RPMI7951 (cell line): ENCODE measurements around the gene TSEN54. TPM values are rescaled to one million over a fixed set of nuclear protein-coding genes. Genes with fewer than 3 reads are reported as not detected.

Experiments
- DNase-seq: peaks from one replicate; pipeline ENCODE4 v3.0.0-alpha.2; 2012; ENCODE audit warnings: low read depth
- total RNA-seq: library from RNA; depleted of rRNA; stranded (reverse); fragments of >200 nt; shearing (Covaris generic); gene quantifications from 2 replicates; pipeline ENCODE4 v1.2.3, GENCODE V29; 2014; rRNA removed

TSEN54 gene
- total RNA-seq, 1 experiment from 2014 or later, result 11.9 TPM

DNA sequence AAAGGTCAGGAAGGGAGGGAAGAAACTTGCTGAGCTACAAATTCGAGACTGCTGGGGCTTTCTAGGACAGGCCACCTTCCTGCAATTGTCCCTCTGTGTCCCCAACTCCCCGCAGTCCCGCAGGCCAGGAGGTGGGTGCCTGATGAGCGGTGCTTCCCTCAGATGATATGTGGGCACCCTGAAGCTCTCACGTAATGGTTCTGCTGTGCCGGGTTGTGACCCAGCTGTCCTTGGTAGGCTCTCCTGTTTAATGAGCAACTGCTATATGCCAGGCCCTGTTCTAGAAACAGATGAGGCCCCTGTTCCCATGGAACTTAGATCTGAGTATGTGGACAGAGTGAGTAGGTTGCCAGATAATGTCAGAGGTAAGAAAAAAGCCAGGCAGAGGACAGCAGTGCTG, 49.3 kb downstream of the TSEN54 start:
- no peak for DNase-seq

DNA sequence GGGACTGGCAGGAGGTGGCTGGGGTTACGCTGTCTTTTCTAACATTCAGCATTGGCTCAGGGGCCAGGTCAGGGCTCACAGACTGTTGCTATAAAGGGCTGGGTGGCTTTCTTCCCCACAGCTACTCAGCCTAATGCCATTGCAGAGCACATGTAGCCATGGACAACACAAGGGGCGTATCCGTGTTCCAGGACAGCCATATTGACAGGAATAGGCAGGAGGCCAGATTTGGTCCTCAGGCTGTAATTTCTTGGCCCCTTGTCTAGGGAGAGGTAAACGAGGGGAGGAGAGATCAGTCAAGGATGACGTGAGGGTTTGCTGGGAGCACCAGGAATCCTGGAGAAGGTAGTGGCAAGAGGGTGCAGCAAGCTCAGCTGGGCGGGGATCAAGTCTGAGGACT, 50.1 kb downstream of the TSEN54 start:
- DNase-seq, result no peak

DNA sequence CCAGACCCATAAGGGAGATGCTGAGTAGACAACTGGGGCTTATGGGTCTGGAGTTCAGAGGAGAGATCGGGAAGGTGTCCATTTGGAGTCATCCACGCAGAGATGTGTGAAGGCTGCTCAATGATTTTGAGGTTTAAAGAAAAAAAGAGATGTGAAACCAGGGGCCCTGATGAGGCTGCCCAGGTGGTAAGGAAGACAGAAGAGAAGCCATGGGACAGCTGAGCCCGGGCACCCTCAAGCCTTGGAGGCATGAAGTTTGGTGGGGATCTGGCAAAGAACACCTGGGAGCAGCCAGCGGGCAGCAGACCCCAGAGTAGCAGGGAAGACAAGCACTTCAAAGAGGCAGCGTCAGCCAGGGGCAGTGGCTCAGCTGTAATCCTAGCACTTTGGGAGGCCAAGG, 50.5 kb downstream of the TSEN54 start:
- DNase-seq, result no peak

DNA sequence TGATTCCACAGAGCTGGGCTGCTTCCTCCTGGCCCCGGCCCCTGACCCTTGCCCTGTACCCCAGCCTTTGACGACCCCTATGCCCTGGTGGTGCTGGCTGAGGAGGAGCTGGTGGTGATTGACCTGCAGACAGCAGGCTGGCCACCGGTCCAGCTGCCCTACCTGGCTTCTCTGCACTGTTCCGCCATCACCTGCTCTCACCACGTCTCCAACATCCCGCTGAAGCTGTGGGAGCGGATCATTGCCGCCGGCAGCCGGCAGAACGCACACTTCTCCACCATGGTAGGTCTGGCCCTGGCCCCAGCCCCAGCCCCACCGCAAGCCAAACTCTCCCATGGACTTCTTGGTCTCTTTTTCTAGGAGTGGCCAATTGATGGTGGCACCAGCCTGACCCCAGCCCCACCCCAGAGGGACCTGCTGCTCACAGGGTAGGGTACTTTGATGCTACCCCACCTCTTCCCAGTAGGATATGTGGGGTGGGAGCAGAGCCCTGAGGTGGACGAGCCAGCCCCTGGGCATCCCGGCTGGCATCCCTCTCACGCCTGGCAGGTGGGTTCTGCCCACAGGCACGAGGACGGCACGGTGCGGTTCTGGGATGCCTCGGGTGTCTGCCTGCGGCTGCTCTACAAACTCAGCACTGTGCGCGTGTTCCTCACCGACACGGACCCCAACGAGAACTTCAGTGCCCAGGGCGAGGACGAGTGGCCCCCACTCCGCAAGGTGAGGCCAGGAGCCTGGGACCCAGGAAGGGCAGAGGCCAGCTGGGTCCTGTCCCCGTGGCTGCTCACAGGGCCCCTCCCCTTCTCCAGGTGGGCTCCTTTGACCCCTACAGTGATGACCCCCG, 52.3 kb downstream of the TSEN54 start:
- no peak for DNase-seq

DNA sequence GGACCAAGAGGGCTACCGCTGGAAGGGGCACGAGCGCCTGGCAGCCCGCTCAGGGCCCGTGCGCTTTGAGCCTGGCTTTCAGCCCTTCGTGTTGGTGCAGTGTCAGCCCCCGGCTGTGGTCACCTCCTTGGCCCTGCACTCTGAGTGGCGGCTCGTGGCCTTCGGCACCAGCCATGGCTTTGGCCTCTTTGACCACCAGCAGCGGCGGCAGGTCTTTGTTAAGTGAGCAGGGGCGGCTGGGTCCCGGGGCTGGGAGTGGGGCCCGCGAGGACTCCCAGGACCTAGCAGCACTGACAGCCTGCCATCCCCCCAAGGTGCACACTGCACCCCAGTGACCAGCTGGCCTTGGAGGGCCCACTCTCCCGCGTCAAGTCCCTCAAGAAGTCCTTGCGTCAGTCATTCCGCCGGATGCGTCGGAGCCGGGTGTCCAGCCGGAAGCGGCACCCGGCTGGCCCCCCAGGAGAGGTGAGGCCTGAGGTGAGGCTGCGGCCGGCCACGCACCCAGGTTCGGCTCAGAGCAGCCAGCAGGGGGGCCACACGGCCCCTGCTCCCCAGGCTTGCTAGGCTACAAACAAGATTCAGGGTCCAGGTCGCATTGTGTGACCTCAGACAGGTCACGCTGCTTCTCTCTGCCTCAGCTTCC, 53.8 kb downstream of the TSEN54 start:
- no peak for DNase-seq

DNA sequence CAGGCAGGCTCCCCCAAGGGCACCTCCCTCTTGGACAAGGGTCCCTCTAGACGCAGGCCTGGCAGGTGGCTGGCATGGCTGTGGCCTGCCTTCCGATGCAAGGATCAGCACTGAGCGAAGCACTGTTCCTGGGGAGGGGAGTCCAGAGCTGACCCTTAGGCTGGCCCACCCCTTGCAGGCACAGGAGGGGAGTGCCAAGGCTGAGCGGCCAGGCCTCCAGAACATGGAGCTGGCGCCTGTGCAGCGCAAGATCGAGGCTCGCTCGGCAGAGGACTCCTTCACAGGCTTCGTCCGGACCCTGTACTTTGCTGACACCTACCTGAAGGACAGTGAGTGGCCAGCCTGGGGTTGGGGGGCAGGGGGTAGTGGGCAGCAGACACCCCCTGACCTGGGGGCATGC, 54.4 kb downstream of the TSEN54 start:
- DNase-seq, result no peak

DNA sequence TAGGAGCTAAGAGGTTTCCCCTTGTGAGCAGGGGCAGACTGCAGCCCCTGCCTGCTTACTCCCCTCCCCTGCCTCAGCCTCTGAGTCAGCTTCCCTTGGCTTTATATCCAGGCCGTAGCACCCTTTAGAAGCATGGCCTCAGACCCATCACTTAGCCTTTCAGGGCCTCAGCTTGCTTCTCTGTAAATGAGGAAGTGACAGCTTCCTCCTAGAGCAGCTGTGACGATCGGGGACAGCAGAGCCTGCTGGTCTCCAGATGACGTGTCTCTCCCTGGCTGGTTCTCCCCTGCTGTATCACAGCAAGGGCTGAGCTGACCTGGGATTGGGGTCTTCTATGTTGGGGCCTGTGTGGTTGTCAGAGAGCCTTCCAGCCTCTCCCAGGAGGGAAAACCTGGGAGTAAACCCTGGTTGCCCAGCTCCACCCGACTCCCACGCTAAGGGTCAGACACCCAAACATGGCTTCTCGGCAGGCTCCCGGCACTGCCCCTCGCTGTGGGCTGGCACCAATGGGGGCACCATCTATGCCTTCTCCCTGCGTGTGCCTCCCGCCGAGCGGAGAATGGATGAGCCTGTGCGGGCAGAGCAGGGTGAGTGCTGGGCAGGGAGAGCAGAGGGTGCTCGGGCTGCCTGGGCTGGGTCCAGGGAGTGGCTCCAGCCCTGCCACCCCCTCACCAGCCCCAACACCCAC, 55.0 kb downstream of the TSEN54 start:
- DNase-seq, result no peak

DNA sequence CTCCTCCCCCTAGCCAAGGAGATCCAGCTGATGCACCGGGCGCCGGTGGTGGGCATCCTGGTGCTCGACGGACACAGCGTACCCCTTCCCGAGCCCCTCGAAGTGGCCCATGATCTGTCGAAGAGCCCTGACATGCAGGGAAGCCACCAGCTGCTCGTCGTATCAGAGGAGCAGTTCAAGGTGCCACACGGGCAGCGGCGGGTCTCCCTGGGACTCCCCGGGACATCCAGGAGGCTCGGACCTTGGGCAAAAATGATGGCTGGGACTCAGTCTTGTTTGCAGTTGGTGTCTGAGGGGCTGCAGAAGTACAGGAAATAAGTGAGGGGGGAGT, 55.5 kb downstream of the TSEN54 start:
- DNase-seq, result no peak

DNA sequence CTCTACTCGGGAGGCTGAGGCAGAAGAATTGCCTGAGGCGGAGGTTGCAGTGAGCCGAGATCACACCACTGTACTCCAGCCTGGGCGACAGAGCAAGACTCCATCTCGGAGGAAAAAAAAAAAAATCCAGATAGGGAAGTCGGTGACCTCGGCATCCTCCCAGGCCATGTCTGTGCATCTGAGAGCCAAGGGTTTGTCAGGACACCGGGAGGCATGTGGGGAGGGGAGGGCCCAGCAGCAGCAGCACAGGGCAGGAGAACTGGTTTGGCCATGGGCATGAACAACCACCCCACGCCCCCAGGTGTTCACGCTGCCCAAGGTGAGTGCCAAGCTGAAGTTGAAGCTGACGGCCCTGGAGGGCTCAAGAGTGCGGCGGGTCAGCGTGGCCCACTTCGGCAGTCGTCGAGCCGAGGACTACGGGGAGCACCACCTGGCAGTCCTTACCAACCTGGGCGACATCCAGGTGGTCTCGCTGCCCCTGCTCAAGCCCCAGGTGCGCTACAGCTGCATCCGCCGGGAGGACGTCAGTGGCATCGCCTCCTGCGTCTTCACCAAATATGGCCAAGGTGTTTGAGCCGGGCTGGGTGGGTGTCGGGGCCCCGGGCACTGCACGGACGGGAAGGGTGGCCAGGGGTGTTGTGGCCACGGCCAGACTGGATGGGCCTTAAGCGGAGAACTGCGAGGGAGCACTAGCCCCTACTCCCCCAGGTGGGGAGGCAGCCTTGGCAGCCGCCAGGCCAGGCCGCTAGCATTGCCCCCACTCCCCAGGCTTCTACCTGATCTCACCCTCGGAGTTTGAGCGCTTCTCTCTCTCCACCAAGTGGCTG, 56.6 kb downstream of the TSEN54 start:
- DNase-seq, result no peak

DNA sequence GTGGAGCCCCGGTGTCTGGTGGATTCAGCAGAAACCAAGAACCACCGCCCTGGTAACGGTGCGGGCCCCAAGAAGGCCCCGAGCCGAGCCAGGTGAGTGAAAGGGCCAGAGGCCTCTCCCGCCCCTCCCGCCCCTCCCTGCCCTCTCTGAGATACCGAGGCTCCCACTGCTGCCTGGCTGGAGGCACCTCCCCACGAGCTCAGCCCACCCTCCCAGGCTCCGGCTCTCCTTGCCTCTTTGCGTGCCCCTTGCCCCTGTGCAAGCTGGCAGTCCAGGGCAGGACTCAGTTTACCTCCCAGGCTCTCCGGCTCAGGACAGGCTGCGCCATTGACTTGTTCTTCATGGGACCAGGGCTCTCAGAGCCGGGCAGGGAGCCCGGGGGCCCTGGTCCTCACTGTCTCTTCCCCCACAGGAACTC, 57.2 kb downstream of the TSEN54 start:
- DNase-seq, result no peak

DNA sequence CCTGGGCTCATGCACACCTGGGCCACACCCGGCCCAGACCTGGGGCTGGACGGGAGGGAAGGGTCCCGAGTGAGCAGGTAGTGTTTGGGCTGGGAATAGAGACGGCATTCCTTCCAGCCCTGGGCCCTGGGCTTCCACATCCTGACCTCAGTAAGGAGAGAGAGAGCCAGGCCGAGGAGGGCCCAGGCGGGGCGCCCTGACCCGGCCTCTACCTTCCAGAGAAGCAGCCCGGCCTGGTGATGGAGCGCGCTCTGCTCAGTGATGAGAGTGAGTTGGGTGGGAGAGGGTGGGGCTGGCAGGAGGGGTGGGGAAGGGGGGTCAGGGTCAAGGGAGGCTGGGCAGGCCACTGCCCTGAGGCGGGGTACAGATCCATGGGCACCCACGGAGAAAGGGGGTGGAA, 57.7 kb downstream of the TSEN54 start:
- DNase-seq, result no peak

Other genes with a start within 250 kb of the TSEN54 start
- 7.4 and 9.3 TPM in 2 replicates for gene MIF4GD, start 245.3 kb upstream of the TSEN54 start, total RNA-seq
- gene SLC25A19, start 227.1 kb upstream of the TSEN54 start, total RNA-seq, result 7.3 and 7.9 TPM in 2 replicates
- 75.1 and 82.3 TPM in 2 replicates for gene GRB2, start 110.8 kb upstream of the TSEN54 start, total RNA-seq
- 12.1 and 15.4 TPM in 2 replicates for gene TMEM94, start 59.9 kb upstream of the TSEN54 start, total RNA-seq
- gene CASKIN2, start 991 bp upstream of the TSEN54 start, total RNA-seq, result 4.2 and 5.5 TPM in 2 replicates
- gene LLGL2, start 9.2 kb downstream of the TSEN54 start, total RNA-seq, result 0.49 and 1.2 TPM in 2 replicates
- gene MYO15B, start 71.3 kb downstream of the TSEN54 start, total RNA-seq, result under 0.01 TPM in 1 of 2 replicates, not detected in the other
- not detected in 2 replicates for gene SMIM5, start 116.9 kb downstream of the TSEN54 start, total RNA-seq
- 6.0 and 9.6 TPM in 2 replicates for gene RECQL5, start 150.6 kb downstream of the TSEN54 start, total RNA-seq
- 68.9 and 81.3 TPM in 2 replicates for gene SAP30BP, start 150.8 kb downstream of the TSEN54 start, total RNA-seq
- 0.36 and 0.39 TPM in 2 replicates for gene ITGB4, start 204.9 kb downstream of the TSEN54 start, total RNA-seq
- 37.0 and 44.2 TPM in 2 replicates for gene GALK1, start 248.7 kb downstream of the TSEN54 start, total RNA-seq